Endothelial cell (in vitro differentiated cells): ENCODE results near the gene ACTG2. TPM values are rescaled to one million over a fixed set of nuclear protein-coding genes. Genes with fewer than 3 reads are reported as not detected.

Experiments
- DNase-seq: peaks from one replicate; pipeline ENCODE4 v3.0.0; 2021; ENCODE audit warnings: low spot score
- H3K27ac Mint-ChIP-seq: one replicate; pipeline ENCODE4 v1.8.0; 2021; ENCODE audit warnings: mixed read lengths, inconsistent platforms; ENCODE audit not compliant: unreplicated experiment
- H3K27me3 Mint-ChIP-seq: one replicate; pipeline ENCODE4 v1.8.0; 2021; ENCODE audit warnings: mild to moderate bottlenecking, moderate library complexity, mixed read lengths, inconsistent platforms; ENCODE audit not compliant: unreplicated experiment
- H3K36me3 Mint-ChIP-seq: one replicate; pipeline ENCODE4 v1.8.0; 2021; ENCODE audit warnings: mild to moderate bottlenecking, low read depth, mixed read lengths, inconsistent platforms; ENCODE audit not compliant: unreplicated experiment
- H3K4me1 Mint-ChIP-seq: one replicate; pipeline ENCODE4 v1.8.0; 2021; ENCODE audit warnings: mild to moderate bottlenecking, mixed read lengths, inconsistent platforms; ENCODE audit not compliant: unreplicated experiment
- H3K4me3 Mint-ChIP-seq: one replicate; pipeline ENCODE4 v1.8.0; 2021; ENCODE audit warnings: mild to moderate bottlenecking, mixed read lengths, inconsistent platforms; ENCODE audit not compliant: unreplicated experiment
- H3K9me3 Mint-ChIP-seq: one replicate; pipeline ENCODE4 v1.8.0; 2021; ENCODE audit warnings: mixed read lengths, inconsistent platforms; ENCODE audit not compliant: unreplicated experiment
- CTCF ChIP-seq: fragments of 200-600 bp; sonication (generic); IDR thresholded peaks from one replicate; pipeline ENCODE4 v1.5.0; 2021; ENCODE audit warnings: antibody characterized with exemption; ENCODE audit not compliant: unreplicated experiment
- total RNA-seq: library from RNA; stranded (reverse); fragmentation: NEBNext Ultra II Directional; extraction: Animal tissue kit (Norgen Biotek cat#: 25700); gene quantifications from one replicate; pipeline ENCODE4 v1.2.1, GENCODE V29; 2021; ENCODE audit not compliant: unreplicated experiment

The ACTG2 gene
- total RNA-seq, 1 donor from 2014 or later, result 8.3 TPM

- TF ChIP-seq CTCF, result no peak
- DNase-seq, result peak; percentile 90
- Mint-ChIP-seq H3K36me3 (peaks cover 8% of the 10 kb centered on the region), H3K27ac (peak within 1 kb of the TSS; percentile 98), H3K4me1 (peaks cover 25% of the 10 kb centered on the region), H3K4me3 (peak within 1 kb of the TSS; percentile 88), H3K27me3 (peaks cover 12% of the 10 kb centered on the region), H3K9me3 (no peaks in the 10 kb centered on the region)
Observed at GRCh38 chr2:73926493-73927327, 33.9 kb downstream of the ACTG2 start, which contains the start of gene DGUOK. TSS of gene DGUOK (plus strand) at chr2:73926880. CDS start at chr2:73926911, 31 bp downstream.

- H3K27me3 Mint-ChIP-seq, result peaks cover 12% of the 10 kb centered on the region
- H3K9me3 Mint-ChIP-seq, result no peaks in the 10 kb centered on the region
- H3K4me1 Mint-ChIP-seq, result peaks cover 25% of the 10 kb centered on the region
- peak overlapping the region; percentile 88 for H3K4me3 Mint-ChIP-seq
- peak overlapping the region; percentile 98 for H3K27ac Mint-ChIP-seq
- peaks cover 10% of the 10 kb centered on the region for H3K36me3 Mint-ChIP-seq
- TF ChIP-seq CTCF, result no peak
- no peak for DNase-seq
Observed at GRCh38 chr2:73927344-73927743, 34.5 kb downstream of the ACTG2 start.

GRCh38 chr2:73928963-73929347 is 36.1 kb downstream of the ACTG2 start:
- DNase-seq, result no peak
- H3K4me1 Mint-ChIP-seq, result peaks cover 25% of the 10 kb centered on the region
- peaks cover 12% of the 10 kb centered on the region for H3K27me3 Mint-ChIP-seq
- no peak overlapping the region for H3K4me3 Mint-ChIP-seq
- no peaks in the 10 kb centered on the region for H3K9me3 Mint-ChIP-seq
- H3K27ac Mint-ChIP-seq, result no peak overlapping the region
- no peak for TF ChIP-seq CTCF
- peaks cover 10% of the 10 kb centered on the region for H3K36me3 Mint-ChIP-seq

GRCh38 chr2:73930386-73930785 is 37.6 kb downstream of the ACTG2 start:
- peaks cover 10% of the 10 kb centered on the region for H3K36me3 Mint-ChIP-seq
- no peak overlapping the region for H3K4me3 Mint-ChIP-seq
- H3K9me3 Mint-ChIP-seq, result no peaks in the 10 kb centered on the region
- no peak overlapping the region for H3K27ac Mint-ChIP-seq
- H3K27me3 Mint-ChIP-seq, result peaks cover 13% of the 10 kb centered on the region
- no peak for DNase-seq
- TF ChIP-seq CTCF, result no peak
- peaks cover 25% of the 10 kb centered on the region for H3K4me1 Mint-ChIP-seq
